Parathyroid adenoma (tissue), 2 donors: ENCODE results near the gene ASIC3.

Experiments
- H2AFZ ChIP-seq: fragments of 300-600 bp; sonication (generic); one replicate; pipeline ENCODE4 v1.7.0; 2017; ENCODE audit warnings: antibody characterized with exemption, mild to moderate bottlenecking
- H3K27ac ChIP-seq: fragments of 300-600 bp; sonication (generic); one replicate; pipeline ENCODE4 v1.7.0; 2017
- H3K27me3 ChIP-seq: fragments of 300-600 bp; sonication (generic); one replicate; pipeline ENCODE4 v1.7.0; 2017; ENCODE audit warnings: low read length; ENCODE audit not compliant: control insufficient read depth, insufficient read depth
- H3K36me3 ChIP-seq: fragments of 300-600 bp; sonication (generic); one replicate; pipeline ENCODE4 v1.7.0; 2017; ENCODE audit warnings: low read length; ENCODE audit not compliant: control insufficient read depth, insufficient read depth
- H3K4me1 ChIP-seq: fragments of 300-600 bp; sonication (generic); one replicate; pipeline ENCODE4 v1.7.0; 2017; ENCODE audit warnings: control low read depth
- H3K4me2 ChIP-seq: fragments of 300-600 bp; sonication (generic); one replicate; pipeline ENCODE4 v1.7.0; 2017; ENCODE audit warnings: low read length
- H3K4me3 ChIP-seq: fragments of 300-600 bp; sonication (generic); one replicate; pipeline ENCODE4 v1.7.0; 2017; ENCODE audit warnings: low read depth, low read length
- H3K79me2 ChIP-seq: fragments of 300-600 bp; sonication (generic); one replicate; pipeline ENCODE4 v1.7.0; 2017; ENCODE audit warnings: control low read depth
- H3K9ac ChIP-seq: fragments of 300-600 bp; sonication (generic); one replicate; pipeline ENCODE4 v1.7.0; 2017; ENCODE audit warnings: mild to moderate bottlenecking
- H3K9me3 ChIP-seq: fragments of 300-600 bp; sonication (generic); one replicate; pipeline ENCODE4 v1.7.0; 2017; ENCODE audit warnings: low read length; ENCODE audit not compliant: control insufficient read depth
- TF ChIP-seq, protein P1 (sequence below): fragments of 300-600 bp; sonication (generic); IDR thresholded peaks from one replicate; pipeline ENCODE4 v1.7.0; 2017; ENCODE audit warnings: antibody characterized with exemption, mild to moderate bottlenecking
- donor health status: primary hyperparathyroidism.

ASIC3 gene

GRCh38 chr7:151019130-151019447 lies 29.2 kb upstream of the ASIC3 start:
- no peak overlapping the region for H3K4me3 ChIP-seq
- no peaks in the 10 kb centered on the region for H3K27me3 ChIP-seq
- H3K9me3 ChIP-seq = no peaks in the 10 kb centered on the region

DNA sequence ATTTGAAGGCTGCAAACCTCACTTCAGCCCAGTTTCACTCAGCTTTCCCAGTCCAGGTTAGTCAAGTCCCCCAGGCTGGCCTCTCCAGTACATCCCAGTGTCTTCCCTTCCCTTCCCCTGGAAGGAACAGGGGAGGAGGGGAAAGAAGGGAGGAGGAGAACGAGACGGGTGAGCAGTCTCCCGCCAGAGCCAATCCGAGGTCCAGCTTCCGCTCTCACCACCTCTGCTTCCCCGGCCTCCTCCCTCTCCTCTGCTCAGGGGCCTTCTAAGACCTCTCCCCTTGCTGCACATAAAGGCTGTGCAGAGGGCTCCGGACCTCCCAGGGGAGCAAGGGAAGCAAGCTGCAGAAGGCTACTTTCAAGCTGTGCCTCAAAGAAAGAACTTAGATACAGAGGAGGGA lies 28.1 kb upstream of the ASIC3 start:
- Histone ChIP-seq H2AFZ (no peak overlapping the region), H3K36me3 (no peaks in the 10 kb centered on the region), H3K9me3 (no peaks in the 10 kb centered on the region), H3K4me3 (no peak overlapping the region), H3K79me2 (no peaks in the 10 kb centered on the region), H3K4me2 (no peak overlapping the region), H3K4me1 (peaks cover 3% of the 10 kb centered on the region), H3K27ac (no peak overlapping the region), H3K27me3 (no peaks in the 10 kb centered on the region), H3K9ac (no peak overlapping the region)
- TF ChIP-seq, protein P1, sequence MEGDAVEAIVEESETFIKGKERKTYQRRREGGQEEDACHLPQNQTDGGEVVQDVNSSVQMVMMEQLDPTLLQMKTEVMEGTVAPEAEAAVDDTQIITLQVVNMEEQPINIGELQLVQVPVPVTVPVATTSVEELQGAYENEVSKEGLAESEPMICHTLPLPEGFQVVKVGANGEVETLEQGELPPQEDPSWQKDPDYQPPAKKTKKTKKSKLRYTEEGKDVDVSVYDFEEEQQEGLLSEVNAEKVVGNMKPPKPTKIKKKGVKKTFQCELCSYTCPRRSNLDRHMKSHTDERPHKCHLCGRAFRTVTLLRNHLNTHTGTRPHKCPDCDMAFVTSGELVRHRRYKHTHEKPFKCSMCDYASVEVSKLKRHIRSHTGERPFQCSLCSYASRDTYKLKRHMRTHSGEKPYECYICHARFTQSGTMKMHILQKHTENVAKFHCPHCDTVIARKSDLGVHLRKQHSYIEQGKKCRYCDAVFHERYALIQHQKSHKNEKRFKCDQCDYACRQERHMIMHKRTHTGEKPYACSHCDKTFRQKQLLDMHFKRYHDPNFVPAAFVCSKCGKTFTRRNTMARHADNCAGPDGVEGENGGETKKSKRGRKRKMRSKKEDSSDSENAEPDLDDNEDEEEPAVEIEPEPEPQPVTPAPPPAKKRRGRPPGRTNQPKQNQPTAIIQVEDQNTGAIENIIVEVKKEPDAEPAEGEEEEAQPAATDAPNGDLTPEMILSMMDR = no peak

More at GRCh38 chr7:151019130-151019447, 29.2 kb upstream of the ASIC3 start:
- TF ChIP-seq, protein P1 = no peak
- Histone ChIP-seq H3K36me3 (no peaks in the 10 kb centered on the region), H3K79me2 (no peaks in the 10 kb centered on the region), H3K27ac (no peak overlapping the region), H3K4me2 (peak overlapping the region; percentile 59), H2AFZ (peak overlapping the region; percentile 78), H3K9ac (no peak overlapping the region), H3K4me1 (peaks cover 3% of the 10 kb centered on the region)

GRCh38 chr7:151023232-151023631 lies 25.1 kb upstream of the ASIC3 start:
- Histone ChIP-seq H3K4me2 (no peak overlapping the region), H3K27me3 (no peaks in the 10 kb centered on the region), H3K9ac (no peak overlapping the region), H2AFZ (no peak overlapping the region), H3K4me3 (no peak overlapping the region), H3K27ac (no peak overlapping the region), H3K9me3 (no peaks in the 10 kb centered on the region), H3K79me2 (no peaks in the 10 kb centered on the region), H3K36me3 (no peaks in the 10 kb centered on the region), H3K4me1 (peaks cover 2% of the 10 kb centered on the region)
- TF ChIP-seq, protein P1 = no peak

DNA sequence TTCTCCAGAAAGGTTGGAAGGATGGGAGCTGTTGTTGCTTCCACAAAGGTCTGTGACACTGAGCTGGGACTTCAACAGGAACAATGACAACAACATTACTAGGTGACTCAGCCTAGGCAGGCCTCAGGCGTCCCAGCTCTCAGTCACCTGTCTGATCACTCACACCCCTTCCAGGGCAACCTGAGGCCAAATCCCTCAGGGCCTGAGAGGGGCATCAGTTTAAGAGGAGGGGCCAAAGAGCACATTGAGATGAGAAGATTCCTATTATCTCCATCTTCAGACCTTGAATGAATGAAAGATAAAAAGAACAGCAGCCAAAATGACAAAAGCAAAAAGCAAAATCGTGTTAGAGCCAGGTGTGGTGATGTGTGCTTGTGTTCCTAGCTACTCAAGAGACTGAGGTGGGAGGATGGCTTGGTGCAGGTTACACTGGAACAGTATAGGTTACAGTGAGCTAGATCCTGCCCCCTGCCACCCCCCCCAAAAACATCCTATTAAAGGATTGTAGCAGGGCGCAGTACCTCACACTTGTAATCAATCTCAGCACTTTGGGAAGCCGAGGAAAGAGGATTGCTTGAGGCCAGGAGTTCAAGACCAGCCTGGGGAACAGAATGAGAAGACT lies 23.8 kb upstream of the ASIC3 start, which contains the start of gene ATG9B:
TSS of gene ATG9B (minus strand) at position 60 of the 622 bp plus-strand sequence. CDS start 71 bp downstream, outside the sequence.
- no peaks in the 10 kb centered on the region for H3K9me3 ChIP-seq
- no peak within 1 kb of the TSS for H2AFZ ChIP-seq
- H3K4me1 ChIP-seq = peaks cover 3% of the 10 kb centered on the region
- H3K4me3 ChIP-seq = no peak within 1 kb of the TSS
- H3K27me3 ChIP-seq = no peaks in the 10 kb centered on the region
- H3K9ac ChIP-seq = no peak within 1 kb of the TSS
- H3K79me2 ChIP-seq = peaks cover 3% of the 10 kb centered on the region
- H3K4me2 ChIP-seq = no peak within 1 kb of the TSS
- TF ChIP-seq, protein P1 = no peak
- H3K36me3 ChIP-seq = no peaks in the 10 kb centered on the region
- H3K27ac ChIP-seq = no peak within 1 kb of the TSS
